Smooth muscle cell (in vitro differentiated cells): Measurements from ENCODE around the gene MMAB. TPM values are rescaled to one million over a fixed set of nuclear protein-coding genes. Genes with fewer than 3 reads are reported as not detected.

ENCODE experiments used
- DNase-seq: peaks from one replicate; lab custom pipeline; 2025; ENCODE audit not compliant: unreplicated experiment; lab: John Stamatoyannopoulos, UW
- H2AFZ ChIP-seq: fragments of 200-600 bp; sonication (generic); 2 replicates; pipeline ENCODE4 v1.6.0; 2016; ENCODE audit warnings: antibody characterized with exemption, low read depth, mild to moderate bottlenecking
- H3F3A ChIP-seq: fragments of 200-600 bp; sonication (generic); 2 replicates; pipeline ENCODE4 v1.6.0; 2017; ENCODE audit warnings: antibody characterized with exemption, low read depth
- H3K27ac ChIP-seq: fragments of 200-600 bp; sonication (generic); 2 replicates; pipeline ENCODE4 v1.5.1; 2016; ENCODE audit warnings: low read depth, mild to moderate bottlenecking
- H3K27me3 ChIP-seq: fragments of 200-600 bp; sonication (generic); 2 replicates; pipeline ENCODE4 v1.6.1; 2016; ENCODE audit warnings: low read depth, mild to moderate bottlenecking
- H3K36me3 ChIP-seq: fragments of 200-600 bp; sonication (generic); 2 replicates; pipeline ENCODE4 v1.5.1; 2016; ENCODE audit warnings: low read depth
- H3K4me1 ChIP-seq: fragments of 200-600 bp; sonication (generic); 2 replicates; pipeline ENCODE4 v1.5.1; 2016; ENCODE audit warnings: low read depth
- H3K4me2 ChIP-seq: fragments of 200-600 bp; sonication (generic); 2 replicates; pipeline ENCODE4 v1.6.0; 2016; ENCODE audit warnings: mild to moderate bottlenecking
- H3K4me3 ChIP-seq: fragments of 200-600 bp; sonication (generic); 2 replicates; pipeline ENCODE4 v1.5.1; 2016; ENCODE audit warnings: mild to moderate bottlenecking
- H3K79me2 ChIP-seq: fragments of 200-600 bp; sonication (generic); 2 replicates; pipeline ENCODE4 v1.6.0; 2016; ENCODE audit warnings: low read depth, mild to moderate bottlenecking
- H3K9ac ChIP-seq: fragments of 200-600 bp; sonication (generic); 2 replicates; pipeline ENCODE4 v1.6.0; 2016; ENCODE audit warnings: low read depth
- H3K9me3 ChIP-seq: fragments of 200-600 bp; sonication (generic); replicated peaks from 2 replicates; pipeline ENCODE4 v1.5.1; 2016; ENCODE audit warnings: low read depth
- H4K20me1 ChIP-seq: fragments of 200-600 bp; sonication (generic); 2 replicates; pipeline ENCODE4 v1.6.0; 2016; ENCODE audit warnings: low read depth
- WGBS: methylation state at CpG from one replicate; pipeline ENCODE4 v1.1.7; 2016; ENCODE audit warnings: low lambda C conversion rate; 5-methylcytosine and 5-hydroxymethylcytosine counted together
- polyA plus RNA-seq: library from polyadenylated mRNA; unstranded; fragments of >200 nt; fragmentation: Nextera tagmentation; extraction: Ambion mirVana; gene quantifications from 2 replicates; pipeline ENCODE4 v1.2.1, GENCODE V29; 2016
- total RNA-seq: library from RNA; depleted of rRNA; stranded (reverse); fragments of >200 nt; gene quantifications from 2 replicates; pipeline ENCODE4 v1.2.3, GENCODE V29; 2014
- TF ChIP-seq, protein P1 (sequence below): fragments of 200-600 bp; sonication (generic); IDR thresholded peaks from 2 replicates; pipeline ENCODE4 v1.5.1; 2017; ENCODE audit warnings: borderline replicate concordance, mild to moderate bottlenecking, antibody characterized with exemption; ENCODE audit not compliant: insufficient read depth, poor library complexity, severe bottlenecking

The MMAB gene
- total and polyA plus RNA-seq, 2 experiments from 2014 or later, result 20.2 to 51.7 TPM

DNA sequence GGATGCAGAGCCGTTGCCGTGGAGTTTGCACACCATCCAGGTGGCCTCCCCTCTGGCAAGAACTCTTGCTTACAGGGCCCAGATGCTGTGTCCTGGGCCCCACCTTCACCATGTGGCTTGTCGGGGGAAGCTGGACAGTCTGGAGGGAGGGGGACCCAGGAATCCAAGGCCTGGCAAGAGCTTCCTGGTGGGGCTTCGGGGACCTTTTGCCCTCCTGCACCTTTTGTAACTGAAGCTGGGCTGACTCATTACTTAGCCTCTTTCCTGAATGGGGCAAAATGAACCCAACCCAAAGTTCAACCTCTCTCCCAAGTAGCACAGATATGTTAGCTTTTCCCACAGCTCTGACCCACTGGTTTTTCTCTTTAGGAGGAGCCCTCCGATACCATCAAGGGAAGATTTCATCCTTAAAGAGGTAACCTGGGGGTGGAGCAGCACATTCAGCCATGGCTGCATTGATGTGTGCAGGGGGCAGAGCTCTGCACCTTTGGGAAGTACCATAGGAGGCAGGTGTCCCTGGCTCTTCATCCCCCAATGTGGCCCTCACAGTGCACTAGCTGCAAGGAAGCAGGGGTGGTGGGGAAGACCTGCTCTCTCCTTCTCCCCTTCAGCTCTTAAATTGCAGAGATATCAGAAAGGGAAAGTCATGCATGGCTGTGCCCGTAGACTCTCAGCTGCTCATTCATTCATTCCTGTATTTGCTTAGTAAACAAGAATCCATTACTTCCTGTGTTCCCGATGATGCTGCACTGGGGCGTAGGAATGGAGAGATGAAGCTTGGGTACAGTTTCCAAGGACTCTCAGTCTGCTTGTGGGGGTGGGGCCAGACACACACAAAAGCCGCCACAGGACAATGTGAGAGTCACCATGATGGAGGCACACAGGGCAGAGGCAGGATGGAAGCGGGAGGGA, 13.3 kb upstream of the MMAB start:
- TF ChIP-seq, protein P1, sequence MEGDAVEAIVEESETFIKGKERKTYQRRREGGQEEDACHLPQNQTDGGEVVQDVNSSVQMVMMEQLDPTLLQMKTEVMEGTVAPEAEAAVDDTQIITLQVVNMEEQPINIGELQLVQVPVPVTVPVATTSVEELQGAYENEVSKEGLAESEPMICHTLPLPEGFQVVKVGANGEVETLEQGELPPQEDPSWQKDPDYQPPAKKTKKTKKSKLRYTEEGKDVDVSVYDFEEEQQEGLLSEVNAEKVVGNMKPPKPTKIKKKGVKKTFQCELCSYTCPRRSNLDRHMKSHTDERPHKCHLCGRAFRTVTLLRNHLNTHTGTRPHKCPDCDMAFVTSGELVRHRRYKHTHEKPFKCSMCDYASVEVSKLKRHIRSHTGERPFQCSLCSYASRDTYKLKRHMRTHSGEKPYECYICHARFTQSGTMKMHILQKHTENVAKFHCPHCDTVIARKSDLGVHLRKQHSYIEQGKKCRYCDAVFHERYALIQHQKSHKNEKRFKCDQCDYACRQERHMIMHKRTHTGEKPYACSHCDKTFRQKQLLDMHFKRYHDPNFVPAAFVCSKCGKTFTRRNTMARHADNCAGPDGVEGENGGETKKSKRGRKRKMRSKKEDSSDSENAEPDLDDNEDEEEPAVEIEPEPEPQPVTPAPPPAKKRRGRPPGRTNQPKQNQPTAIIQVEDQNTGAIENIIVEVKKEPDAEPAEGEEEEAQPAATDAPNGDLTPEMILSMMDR, result no peak
- H3F3A ChIP-seq, result peaks cover 3% of the 10 kb centered on the region

GRCh38 chr12:109583733-109584132, 10.4 kb upstream of the MMAB start:
- Histone ChIP-seq H2AFZ (no peak overlapping the region), H3K9me3 (no peaks in the 10 kb centered on the region), H3K27me3 (no peaks in the 10 kb centered on the region), H3K9ac (no peak overlapping the region), H3K4me1 (peaks cover 3% of the 10 kb centered on the region), H3F3A (peaks cover 3% of the 10 kb centered on the region), H3K4me2 (no peak overlapping the region), H3K4me3 (no peak overlapping the region), H3K27ac (no peak overlapping the region), H3K79me2 (no peaks in the 10 kb centered on the region), H3K36me3 (no peaks in the 10 kb centered on the region), H4K20me1 (peaks cover 17% of the 10 kb centered on the region)
- 91% methylated on average over 2 of the region's 2 CpGs for WGBS
- TF ChIP-seq, protein P1, result no peak
- DNase-seq, result no peak

More for the DNA sequence above, 13.3 kb upstream of the MMAB start:
- Histone ChIP-seq H3K79me2 (no peaks in the 10 kb centered on the region), H3K27ac (no peak overlapping the region), H3K27me3 (no peaks in the 10 kb centered on the region), H4K20me1 (peaks cover 17% of the 10 kb centered on the region), H2AFZ (no peak overlapping the region), H3K4me3 (no peak overlapping the region), H3K4me2 (no peak overlapping the region), H3K36me3 (no peaks in the 10 kb centered on the region), H3K4me1 (peaks cover 11% of the 10 kb centered on the region), H3K9me3 (no peaks in the 10 kb centered on the region), H3K9ac (no peak overlapping the region)
- no peak for DNase-seq
- 94% methylated on average over 10 of the region's 10 CpGs for WGBS

DNA sequence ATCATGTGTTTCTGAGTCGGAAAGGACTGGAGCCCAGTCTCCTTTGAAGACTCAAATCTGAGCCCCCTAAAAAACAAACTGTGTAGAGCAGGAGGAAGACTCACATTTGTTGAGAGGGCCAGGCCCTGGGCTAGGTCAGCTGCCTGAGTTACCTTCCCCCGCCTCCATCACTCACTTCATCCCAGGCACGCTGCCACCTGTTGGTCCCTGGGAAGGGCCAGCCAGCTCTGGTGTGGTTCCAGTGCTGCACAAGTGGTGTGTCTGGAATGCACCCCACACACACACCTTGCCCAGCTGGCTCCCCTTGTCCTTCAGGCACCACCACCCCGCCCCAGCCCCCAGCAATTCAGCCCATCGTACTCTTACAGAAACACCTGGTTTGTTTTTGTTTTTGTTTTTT, 9.3 kb upstream of the MMAB start:
- peaks cover under 1% of the 10 kb centered on the region for H3K36me3 ChIP-seq
- no peak overlapping the region for H3K4me2 ChIP-seq
- TF ChIP-seq, protein P1, result no peak
- H3K27ac ChIP-seq, result no peak overlapping the region
- H3K4me3 ChIP-seq, result no peak overlapping the region
- WGBS, result 86% methylated on average over 5 of the region's 5 CpGs
- peaks cover 3% of the 10 kb centered on the region for H3K4me1 ChIP-seq
- no peaks in the 10 kb centered on the region for H3K9me3 ChIP-seq
- H3F3A ChIP-seq, result peaks cover 3% of the 10 kb centered on the region
- H3K9ac ChIP-seq, result no peak overlapping the region
- peaks cover 17% of the 10 kb centered on the region for H4K20me1 ChIP-seq
- no peak for DNase-seq
- no peak overlapping the region for H2AFZ ChIP-seq
- H3K27me3 ChIP-seq, result no peaks in the 10 kb centered on the region
- H3K79me2 ChIP-seq, result no peaks in the 10 kb centered on the region
